NCI-H748 treated with DMSO at 0.1 percent for 48 hours (cell line): ENCODE data around the gene PCDHA9.
A peak's percentile ranks its signal among the peaks of the same experiment; 100 is the strongest.

ENCODE experiments used
- DNase-seq: peaks from one replicate; lab custom pipeline; 2025; lab: John Stamatoyannopoulos, UW

Gene PCDHA9

DNA sequence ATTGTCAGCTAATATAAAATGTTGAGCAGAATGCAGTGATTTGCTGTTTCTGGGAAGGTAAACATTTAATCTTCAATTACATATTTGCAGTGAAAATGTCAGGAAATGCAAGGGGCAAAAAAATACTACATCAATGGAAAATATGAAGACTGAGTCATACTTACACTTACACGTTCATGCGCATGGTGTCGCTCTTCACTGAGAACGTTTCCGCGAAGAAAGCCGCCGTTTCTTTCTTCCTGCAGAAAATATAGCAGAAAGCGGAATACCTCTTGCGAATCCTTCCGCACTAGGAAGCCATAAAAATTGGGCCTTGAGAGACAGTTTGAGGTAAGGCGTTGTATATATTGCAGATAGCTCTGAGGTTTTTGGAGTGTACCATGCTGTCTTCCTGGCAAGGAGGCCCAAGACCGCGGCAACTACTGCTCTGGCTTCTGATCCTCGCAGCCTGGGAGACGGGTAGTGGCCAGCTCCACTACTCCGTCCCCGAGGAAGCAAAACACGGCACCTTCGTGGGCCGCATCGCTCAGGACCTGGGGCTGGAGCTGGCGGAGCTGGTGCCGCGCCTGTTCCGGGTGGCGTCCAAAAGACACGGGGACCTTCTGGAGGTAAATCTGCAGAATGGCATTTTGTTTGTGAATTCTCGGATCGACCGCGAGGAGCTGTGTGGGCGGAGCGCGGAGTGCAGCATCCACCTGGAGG lies 33.9 kb downstream of the PCDHA9 start, which contains the start of gene PCDHA13:
TSS of gene PCDHA13 (plus strand) at position 236 of the 702 bp plus-strand sequence. CDS start at position 381, 145 bp downstream.
- peak; percentile 85 for DNase-seq

DNA sequence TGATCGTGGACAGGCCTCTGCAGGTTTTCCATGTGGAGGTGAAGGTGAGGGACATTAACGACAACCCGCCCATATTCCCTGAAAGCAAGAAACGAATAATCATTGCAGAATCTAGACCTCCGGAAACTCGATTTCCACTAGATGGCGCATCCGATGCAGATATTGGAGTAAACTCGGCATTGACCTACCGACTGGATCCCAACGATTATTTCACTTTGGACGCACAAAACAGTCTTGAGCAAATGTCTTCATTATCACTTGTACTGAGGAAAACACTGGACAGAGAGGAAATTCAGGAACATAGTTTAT lies 34.4 kb downstream of the PCDHA9 start:
- peak; percentile 87 for DNase-seq

DNA sequence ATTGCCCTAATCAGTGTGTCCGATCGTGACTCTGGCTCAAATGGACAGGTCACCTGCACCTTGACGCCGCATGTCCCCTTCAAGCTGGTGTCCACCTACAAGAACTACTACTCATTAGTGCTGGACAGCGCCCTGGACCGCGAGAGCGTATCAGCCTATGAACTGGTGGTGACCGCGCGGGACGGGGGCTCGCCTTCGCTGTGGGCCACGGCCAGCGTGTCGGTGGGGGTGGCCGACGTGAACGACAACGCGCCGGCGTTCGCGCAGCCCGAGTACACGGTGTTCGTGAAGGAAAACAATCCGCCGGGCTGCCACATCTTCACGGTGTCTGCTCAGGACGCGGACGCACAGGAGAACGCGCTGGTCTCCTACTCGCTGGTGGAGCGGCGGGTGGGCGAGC lies 35.2 kb downstream of the PCDHA9 start:
- no peak for DNase-seq

DNA sequence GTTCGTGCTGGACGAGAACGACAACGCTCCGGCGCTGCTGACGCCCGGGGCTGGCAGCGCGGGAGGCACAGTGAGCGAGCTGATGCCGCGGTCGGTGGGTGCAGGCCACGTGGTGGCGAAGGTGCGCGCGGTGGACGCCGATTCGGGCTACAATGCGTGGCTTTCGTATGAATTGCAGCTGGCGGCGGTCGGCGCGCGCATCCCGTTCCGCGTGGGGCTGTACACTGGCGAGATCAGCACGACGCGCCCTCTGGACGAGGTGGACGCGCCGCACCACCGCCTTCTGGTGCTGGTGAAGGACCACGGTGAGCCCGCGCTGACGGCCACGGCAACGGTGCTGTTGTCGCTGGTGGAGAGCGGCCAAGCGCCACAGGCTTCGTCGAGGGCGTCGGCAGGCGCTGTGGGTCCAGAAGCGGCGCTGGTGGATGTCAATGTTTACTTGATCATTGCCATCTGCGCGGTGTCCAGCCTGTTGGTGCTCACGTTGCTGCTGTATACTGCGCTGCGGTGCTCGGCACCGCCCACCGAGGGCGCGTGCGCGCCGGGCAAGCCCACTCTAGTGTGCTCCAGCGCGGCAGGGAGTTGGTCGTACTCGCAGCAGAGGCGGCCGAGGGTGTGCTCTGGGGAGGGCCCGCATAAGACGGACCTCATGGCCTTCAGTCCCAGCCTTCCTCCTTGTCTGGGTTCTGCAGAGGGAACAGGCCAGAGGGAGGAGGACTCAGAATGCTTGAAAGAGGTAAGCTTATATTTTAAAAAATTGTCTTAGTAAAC lies 35.9 kb downstream of the PCDHA9 start:
- no peak for DNase-seq
